GM12874 (cell line): ENCODE data around the gene GNB1L.

Experiments
- TF ChIP-seq, protein P1 (sequence below): IDR thresholded peaks from 2 replicates; pipeline ENCODE4 v1.5.1; 2011; ENCODE audit warnings: low read depth, mild to moderate bottlenecking, control low read depth, low read length, moderate library complexity; ENCODE audit not compliant: insufficient read depth

The GNB1L gene

DNA sequence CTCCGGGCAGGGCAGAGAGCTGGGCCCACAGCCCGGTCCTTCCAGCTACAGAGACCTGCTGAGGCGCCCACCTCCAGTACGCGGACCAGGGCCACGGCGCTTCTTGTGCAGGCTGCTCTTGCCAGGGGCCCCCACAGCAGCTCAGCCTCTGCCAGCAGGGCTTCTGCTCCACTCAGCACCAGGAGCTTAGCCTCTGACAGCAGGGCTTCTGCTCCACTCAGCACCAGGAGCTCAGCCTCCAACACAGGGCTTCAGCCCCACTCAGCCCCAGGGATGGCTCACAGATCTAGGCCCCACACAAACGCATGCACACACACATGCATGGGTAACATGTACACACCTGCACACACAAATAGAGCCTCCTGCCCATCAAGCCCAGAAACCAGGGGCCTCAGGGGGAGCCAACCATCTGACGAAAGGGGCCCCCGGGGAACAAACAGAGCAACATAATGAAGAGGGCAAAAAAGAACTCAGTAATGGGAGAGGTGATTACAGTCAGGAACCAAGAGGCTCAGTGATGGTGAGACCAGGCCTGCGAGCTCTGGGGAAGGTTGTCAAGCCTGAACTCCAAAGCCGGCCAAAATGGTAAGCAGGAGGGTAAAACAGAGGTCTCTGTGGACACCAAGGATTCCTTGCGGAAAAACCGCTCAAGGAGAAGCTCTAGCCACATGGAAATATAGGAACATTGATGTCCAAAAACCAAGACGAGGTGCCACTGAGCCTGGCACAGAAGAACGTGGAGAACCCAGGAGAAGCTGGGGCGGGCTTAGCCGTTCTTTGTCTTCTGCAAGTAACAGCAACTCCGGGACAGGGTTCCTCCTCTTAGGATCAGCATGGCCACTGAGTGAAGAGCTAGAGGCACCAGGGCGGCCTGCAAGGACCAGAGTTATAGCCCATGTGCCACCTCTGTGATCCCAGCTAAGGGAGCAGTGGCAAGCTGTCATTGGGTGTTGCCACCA is 46.5 kb downstream of the GNB1L start:
- TF ChIP-seq, protein P1, sequence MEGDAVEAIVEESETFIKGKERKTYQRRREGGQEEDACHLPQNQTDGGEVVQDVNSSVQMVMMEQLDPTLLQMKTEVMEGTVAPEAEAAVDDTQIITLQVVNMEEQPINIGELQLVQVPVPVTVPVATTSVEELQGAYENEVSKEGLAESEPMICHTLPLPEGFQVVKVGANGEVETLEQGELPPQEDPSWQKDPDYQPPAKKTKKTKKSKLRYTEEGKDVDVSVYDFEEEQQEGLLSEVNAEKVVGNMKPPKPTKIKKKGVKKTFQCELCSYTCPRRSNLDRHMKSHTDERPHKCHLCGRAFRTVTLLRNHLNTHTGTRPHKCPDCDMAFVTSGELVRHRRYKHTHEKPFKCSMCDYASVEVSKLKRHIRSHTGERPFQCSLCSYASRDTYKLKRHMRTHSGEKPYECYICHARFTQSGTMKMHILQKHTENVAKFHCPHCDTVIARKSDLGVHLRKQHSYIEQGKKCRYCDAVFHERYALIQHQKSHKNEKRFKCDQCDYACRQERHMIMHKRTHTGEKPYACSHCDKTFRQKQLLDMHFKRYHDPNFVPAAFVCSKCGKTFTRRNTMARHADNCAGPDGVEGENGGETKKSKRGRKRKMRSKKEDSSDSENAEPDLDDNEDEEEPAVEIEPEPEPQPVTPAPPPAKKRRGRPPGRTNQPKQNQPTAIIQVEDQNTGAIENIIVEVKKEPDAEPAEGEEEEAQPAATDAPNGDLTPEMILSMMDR, result no peak

DNA sequence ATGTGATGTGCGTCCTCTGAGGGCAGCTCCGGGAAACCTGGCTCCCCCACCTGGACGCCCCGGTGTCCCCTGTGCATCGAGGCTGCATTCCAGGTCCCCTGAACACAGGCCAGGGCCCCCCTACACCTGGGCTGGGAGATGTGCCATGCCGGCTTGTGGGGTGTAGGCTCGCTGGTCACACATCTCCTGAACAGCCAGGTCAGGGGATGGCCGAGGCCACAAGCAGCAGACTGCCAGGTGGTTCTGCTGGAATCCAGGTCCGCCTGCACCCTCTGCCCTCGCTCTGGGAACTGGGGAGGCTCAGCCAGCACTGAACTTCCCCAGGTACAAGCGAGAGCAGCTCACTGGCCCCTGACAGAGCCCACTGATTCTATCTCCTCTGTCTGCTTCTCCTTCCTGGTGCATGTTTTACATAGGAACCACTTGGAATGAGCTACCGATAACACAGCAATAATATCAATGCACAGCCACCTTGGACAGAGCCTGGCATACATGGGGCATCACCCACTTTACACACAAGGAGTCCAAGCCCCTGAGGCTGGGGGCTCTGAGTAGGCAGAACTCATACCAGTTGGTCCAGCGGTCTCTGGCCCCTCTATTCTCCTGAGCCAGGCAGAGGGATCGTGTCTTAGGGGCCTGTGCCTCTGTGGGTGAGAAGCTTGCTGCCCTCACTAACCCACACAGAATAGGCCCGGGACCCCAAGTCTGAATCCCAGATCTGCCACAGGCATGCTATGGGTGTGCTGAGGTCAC is 47.3 kb downstream of the GNB1L start:
- TF ChIP-seq, protein P1, result no peak

DNA sequence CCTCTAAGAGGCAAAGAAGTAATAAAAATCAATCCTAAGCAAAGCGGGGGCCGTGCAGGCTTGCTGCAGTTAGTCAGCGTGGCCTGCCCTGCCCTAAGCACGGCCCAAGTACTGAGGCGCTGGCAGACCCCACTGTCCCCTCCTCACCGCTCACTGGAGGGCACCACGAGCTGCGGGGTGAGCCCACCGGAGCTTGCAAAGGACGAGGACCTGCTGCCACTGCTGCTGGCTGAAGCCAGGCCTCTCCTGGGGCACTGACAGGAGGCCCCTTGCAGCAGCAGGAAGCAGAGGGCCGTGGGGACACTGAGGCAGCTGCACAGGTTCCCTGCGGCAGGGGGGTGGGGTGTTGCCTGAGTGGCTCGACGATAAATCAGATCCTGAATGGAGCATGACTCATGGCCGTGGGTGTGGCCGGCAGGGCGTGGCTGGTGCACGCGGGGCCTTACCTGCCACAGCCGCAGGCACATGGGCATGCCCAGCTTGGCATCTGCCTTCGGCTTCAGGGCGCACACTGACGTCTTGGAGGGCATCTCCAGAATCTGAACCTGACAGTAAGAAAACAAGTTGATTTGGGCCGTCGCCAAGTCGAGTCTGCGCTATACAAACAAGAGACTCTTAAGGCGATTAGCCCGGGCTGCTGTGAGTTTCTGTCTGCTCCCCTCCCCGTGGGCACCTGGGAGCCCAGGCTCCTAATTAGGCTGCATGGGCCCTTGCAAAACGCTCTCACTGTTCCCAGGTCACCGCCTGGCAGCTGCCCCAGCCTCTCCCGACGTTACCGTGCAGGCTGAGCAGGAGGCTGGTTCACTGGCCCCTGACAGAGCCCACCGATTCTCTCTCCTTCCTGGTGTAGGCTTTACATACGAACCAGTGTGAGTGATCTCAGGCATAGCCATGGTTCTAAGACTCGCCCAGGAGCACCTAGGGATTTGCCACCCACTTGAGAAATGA is 48.2 kb downstream of the GNB1L start:
- TF ChIP-seq, protein P1, result no peak

DNA sequence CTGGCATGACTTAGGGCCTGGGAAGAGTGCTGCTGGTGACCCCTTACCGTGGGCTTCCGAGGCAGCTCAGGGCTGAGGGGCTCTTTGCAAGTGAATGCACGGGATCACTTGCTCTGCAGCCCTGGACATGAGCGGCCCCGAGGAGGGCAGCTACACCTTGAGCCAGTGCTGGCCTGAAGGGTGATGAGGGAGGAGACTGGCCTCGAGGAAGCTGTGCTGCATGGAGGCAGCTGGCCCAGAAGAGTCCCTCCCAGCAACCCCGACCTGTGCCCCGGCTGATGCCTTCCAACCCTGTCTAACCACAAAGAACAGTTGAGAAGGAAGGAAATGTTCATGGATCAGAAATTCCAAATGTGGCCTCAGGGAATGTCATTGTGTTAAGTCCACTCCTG is 48.9 kb downstream of the GNB1L start:
- TF ChIP-seq, protein P1, result no peak

DNA sequence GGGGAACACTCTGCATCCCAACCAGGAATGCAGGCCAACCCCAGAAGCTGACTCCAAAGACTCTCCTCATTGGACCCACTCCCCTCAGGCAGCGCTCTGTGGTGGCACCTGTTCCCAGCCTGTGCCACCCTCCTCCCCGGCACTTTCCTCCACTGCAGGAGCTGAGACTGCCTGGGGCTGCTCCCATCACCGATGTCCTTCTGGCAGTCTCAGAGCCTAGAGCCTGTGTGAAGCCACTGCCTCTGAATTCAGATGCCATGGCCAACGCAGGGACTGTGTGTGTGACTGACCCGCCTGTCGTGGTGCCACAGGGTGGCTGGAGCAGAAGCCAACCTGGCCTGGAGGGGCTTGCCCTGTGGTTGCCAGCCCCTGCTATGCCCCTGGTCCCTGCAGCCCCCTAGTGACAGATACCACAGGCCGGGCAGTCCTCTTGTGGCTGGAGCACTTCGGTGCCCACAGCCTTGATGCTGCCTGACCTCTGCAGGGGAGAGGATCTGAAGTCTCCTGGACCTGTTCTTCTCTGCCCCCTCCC is 50.9 kb downstream of the GNB1L start:
- TF ChIP-seq, protein P1, result no peak

DNA sequence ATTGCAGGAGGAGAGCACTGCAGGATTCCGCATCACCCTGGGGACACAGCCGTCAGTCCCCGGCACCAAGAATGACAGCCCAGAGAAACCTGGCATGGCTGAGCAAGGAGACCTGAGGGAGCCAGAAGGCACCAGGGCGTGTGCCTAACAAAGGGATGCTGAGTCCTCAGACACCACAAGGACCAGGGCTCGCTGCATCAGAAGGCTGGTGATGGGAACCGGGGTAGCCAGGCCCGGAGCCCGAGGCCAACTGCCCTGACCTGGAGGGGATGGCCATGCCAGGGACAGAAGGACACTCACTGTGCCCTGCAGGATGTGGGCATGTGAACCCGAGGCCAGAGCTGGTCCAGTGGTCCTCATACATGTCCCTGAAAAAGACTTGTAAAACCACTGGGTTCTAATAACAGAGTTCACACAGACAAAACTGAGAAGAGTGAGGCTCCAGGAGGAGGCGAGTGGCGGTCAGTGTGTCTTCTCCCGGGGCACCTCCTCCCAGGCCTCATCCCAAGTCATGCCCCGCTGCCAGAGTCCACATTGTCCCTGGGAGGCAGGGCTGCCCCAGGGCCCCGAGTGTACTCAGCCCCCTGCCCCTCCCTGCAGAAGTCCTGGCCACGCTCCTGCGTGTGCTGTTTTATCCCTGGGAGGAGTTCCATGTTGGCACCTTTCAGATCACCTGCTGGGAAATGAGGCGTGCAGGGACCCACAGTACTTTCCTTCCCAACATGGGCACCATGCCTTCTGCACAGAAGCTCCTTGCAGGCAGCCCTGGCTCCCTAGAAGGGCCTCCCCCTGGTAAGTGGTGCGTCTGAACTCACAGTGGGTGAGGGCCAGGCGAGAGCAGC is 51.6 kb downstream of the GNB1L start:
- TF ChIP-seq, protein P1, result no peak
